Germinal center (tissue), 1 donor: Measurements from ENCODE around the gene PYGO2.
A peak's percentile ranks its signal among the peaks of the same experiment; 100 is the strongest.

Experiments used
- DNase-seq: peaks from one replicate; pipeline ENCODE4 v3.0.0; 2012; ENCODE audit warnings: mixed read lengths, low spot score

PYGO2 gene

DNA sequence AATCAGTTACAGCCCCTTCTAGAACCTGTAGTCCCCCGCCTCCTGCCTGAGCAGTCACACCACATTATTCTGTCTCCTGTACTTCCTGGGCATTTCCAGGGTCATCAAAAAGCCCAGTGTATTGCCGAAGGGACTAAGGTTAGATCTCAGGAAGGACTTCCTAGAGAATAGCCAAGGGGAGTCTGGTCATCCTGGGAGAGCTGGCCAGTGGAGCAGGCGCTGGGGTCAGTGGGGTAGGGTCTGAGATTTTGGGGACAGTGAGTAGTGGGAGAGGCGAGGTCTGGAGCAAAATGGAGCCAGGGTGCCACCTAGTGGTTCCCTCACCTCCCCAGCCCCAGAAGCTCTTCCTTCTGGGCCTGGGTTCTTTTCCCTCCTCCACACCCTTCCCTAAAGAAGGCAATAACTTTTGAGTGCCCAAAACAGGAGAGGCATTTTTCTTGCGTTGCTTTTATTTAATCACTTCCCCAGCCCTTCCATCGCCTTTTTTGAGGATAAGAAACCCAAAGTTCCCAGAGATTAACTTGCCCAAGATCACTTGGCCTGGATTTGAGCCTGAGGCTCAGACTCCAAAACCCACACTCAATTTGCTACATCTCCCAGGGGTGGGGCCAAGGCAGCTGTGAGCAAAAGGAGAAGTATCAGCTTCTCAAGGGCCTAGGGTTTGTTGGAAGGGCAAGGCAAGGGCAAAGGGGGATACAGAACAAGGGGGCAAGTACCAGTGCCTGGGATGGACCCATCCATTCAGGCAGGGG is 17.8 kb downstream of the PYGO2 start:
- peak; percentile 56 for DNase-seq

DNA sequence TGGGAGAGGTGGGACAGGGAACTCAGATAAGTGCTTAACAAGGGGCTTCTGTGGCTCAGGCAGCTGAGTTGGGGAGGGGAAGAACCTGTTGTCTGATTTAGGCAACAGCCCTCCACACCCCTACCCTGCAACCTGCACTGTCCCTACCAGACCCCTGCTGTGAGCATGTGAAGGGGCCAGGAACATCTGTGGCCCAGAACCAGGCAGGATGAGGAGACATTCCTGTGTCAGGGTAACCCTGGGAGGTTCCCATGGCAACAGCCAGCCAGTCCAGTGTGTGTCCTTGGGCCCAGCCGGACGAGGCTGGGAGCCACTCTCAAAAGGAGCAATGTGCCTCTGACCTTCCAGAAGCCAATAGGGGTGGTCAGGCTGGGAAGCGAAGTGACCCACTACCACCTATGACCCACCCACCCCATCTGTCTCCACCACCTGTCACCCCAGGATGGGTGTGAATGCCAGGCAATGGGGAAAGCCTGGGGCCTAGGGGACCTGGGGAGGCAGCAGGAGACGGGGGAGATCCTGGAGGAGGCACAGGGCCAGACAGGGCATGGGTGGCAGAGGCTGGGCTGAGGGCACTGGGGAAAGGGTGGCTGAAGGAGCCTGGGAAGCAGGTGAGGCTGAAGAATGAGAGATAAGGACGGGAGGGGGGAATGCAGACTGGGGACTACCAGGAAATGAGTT is 20.1 kb downstream of the PYGO2 start:
- no peak for DNase-seq

DNA sequence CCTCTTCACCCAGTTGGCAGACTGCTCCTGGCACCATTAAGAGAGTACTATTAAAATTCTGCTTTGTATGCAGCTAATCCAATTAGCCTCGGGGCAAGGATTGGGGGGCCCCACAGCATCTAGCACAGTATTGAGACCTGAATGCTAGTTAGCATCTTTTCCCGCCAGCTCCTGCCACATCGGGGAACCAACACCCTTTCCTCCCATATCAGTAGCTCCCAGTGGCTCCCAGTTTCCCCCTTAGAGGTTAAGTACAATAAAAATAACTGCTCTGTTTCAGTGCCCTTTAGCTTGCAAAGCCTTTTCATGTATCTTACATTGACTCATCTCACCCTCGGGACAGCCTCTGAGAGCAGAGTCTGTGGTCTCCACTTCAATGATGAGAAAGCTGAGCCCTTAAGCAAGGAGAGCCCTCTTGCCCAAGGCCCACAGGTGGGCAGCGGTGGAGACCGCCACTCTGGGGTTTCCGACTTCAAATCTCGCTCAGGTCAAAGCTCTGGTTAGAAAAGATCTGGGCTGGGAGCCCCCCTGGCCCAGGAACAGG is 20.9 kb downstream of the PYGO2 start:
- no peak for DNase-seq

DNA sequence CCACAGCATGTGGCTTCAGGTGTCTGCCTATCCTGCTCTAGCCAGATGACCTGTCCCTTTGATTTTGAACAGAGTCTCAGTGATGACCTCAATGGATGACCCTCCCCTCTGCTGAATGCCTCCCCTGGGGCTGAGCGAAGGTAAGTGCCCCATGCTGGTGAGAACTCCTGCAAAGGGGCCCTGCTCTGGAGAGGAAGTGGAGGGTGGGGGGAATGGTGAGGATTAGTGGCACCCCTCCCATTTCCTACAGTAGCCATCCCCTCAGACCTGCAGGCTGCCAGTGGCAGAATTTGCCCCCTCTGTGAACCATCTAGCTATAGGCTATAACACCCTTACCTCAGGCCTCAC is 21.4 kb downstream of the PYGO2 start:
- DNase-seq: no peak

- DNase-seq: no peak
These were observed 22.8 kb downstream of the PYGO2 start for GRCh38 chr1:154938604-154939399.

GRCh38 chr1:154937988-154938386 is 23.6 kb downstream of the PYGO2 start:
- DNase-seq: no peak

DNA sequence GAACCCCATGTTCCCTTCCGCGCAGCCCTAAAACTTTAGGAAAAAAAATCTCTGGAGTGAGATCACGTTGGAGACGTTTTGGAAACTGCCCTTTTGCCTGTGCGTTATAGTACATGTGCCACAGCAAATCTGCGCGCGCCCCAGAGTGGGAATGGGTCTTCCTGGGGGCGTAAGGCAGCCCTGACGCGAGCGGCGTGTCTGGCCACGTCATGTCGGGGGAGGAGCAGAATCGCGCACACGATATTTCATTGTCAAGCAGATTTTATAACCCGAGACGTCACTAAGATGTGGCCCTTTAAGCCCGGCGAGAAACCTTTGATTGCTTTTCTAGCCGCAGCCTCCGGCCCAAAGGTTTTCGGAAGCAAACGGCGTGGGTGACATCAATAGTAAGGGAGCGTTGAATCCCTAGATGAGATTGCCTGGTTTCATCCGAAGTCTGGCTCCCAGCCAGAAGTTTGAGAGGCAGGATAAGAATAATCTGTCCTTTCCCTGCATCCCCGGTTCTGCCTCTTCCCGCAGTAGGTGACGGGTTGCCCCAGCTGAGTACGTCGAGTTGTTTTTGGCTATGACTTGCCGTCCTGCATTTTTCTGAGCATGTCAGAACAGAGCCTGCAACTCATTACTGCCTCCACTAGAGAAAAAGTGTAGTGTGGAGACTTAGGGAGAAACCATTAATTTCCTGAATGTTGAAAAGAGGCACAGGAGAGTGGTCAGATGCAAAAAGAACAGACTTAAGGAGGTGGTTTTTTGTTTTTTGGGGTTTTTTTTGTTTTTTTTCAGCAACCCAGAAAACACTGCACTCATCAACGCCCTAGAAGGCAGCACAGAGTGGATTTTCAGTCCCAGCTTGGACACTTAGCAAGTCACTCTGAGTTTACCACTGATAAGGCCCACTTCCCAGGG is 24.2 kb downstream of the PYGO2 start:
- peak; percentile 91 for DNase-seq

- DNase-seq: peak; percentile 97
These were observed 25.0 kb downstream of the PYGO2 start, which contains the start of gene PMVK for GRCh38 chr1:154936555-154937084. Gene PMVK, minus strand, starts transcription at chr1:154936719. Its CDS starts 34 bp downstream, at chr1:154936685.

GRCh38 chr1:154935749-154936554 is 25.6 kb downstream of the PYGO2 start:
- no peak for DNase-seq

DNA sequence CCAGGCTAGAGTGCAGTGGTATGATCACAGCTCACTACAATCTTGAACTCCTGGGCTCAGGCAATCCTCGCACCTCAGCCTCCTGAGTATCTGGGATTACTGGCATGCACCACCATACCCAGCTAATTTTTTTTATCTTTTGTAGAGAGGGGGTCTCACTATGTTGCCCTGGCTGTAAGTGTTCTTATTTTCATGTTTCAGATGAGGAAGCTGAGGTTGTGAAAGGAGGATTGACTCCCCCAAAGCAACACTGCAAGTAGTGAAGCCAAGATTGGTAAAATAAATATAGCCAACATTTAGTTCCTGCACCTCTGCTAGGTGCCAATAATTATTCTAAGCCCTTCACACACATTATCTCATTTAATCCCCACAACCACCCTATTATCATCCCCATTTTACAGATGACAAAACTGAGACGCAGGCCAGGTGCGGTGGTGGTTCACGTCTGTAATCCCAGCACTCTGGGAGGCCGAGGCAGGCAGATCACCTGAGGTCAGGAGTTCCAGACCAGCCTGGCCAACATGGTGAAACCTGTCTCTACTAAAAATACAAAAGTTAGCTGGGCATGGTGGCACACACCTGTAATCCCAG is 27.1 kb downstream of the PYGO2 start:
- no peak for DNase-seq

DNA sequence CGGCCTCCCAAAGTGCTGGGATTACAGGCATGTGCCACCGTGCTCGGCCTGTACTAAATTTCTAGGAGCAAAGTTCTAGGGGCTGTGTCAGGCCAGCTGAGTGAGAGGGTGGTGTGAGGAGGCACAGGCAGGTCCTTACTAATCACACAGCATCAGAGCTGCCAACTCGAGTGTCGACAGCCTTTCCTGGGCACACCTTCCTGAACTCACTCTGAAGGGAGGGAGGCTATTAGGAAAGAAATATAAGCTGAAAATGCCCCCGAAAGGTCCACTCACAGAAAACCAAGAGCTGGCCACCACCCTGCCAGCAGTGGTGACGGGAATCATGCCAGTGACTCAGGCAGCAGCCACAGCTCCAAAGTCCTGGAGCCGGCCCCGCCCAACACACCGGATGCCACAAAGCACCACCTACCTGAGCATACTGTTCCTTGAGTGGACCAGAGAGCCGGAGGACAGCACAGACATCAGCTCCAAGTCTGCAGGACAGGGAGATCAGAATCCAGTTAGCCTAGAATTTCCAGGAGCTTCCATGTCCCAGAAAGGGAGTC is 29.6 kb downstream of the PYGO2 start:
- DNase-seq: no peak

DNA sequence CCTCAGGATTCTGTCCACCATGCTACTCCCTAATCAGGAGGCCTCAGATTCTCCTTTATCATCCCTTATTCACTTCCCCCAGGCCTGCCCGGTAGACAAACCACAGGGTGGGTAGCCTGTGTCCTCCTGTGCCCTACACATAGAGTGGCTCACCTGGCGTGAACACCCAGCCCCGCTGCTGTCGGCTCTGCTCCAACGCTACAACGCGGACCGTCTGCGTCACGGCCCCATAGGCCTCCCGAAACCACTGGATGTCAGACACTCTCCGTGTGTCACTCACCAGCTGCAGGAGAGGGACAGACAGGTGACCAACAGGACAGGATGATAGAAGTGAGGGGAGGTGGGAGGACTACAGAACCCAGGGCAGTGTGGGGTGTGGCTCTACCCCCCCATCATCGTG is 35.4 kb downstream of the PYGO2 start:
- no peak for DNase-seq

GRCh38 chr1:154925335-154926170 is 36.0 kb downstream of the PYGO2 start:
- no peak for DNase-seq

GRCh38 chr1:154923695-154924094 is 37.9 kb downstream of the PYGO2 start:
- no peak for DNase-seq

DNA sequence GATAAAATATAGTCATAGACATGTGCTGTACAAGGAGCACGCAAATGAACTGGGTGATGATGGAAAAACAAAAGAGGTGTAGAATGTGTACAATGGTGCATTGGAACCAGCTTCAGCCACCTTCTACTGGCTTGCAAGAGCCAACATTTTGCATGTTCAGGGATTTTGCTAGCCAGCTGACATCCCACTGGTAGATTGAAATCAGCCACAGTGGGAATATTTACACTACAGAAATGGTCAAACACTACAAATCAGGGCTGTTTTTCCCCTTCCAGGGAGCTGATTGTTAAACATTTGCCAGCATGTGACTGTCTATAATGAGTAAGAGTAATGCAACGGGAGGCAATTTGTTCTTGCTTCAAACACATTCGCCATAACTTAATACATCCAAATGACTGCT is 48.3 kb downstream of the PYGO2 start:
- DNase-seq: no peak

DNA sequence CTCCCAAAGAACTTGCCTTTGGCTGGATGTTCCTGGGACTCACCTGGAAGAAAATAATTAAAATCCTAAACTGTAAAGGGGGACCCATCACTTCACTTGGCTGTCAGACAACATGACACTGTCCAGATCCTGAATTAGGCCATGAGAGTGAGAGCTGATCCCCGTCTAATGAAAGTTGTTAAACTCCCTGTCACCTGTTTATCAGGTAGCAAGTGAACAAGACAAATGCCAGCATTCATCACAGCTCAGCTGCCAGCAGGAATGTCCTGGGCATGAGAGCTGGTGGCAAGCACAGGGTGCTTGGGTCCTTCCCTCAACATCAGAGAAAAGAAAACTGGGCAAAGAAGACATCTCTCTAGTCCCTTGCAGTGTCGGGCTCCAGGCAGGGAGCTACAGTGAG is 48.8 kb downstream of the PYGO2 start:
- no peak for DNase-seq

DNA sequence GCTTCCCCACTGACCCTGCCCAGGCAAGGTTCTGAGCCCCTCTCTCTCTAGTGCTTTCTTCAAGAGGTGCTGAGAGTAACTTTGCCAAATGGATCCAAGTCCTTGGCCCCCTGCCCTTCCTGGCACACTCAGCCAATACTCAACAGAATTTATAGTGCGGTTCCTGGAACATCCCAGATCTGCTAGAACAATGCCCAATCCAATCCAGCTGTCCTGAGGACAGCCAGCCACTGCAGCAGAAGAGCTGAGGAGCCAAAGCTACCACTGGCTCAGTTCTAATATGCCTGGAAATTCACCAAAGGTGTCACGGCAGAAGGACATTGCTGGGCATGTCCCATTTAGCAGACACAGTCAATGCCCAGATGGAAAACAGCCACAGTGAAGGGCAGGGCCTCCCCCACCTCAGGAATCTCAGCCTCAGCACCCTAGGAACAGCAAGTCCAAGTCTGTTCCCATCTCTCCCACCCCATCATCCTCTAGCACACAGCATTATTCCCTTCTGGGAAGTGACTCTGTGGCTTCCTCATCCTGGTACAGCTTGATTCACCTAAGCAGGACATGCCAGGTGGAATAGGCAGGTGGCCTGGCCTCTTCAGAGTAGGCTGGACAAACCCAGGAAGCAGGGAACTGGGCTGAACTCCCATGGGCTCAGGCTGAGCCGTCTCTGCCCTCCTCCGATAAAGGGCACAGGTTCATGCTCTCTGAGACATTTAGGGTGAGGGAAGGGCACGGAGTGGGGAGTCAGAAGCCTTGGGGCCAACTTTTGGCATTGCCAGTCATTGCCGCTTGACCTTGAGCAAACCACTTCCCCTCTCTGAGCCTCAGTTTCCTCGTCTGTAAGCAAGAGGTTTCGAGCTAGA is 49.7 kb downstream of the PYGO2 start:
- no peak for DNase-seq

GRCh38 chr1:154910851-154911250 is 50.7 kb downstream of the PYGO2 start:
- no peak for DNase-seq
